HG02970 (cell line): ENCODE data around the gene PTBP1.
"Not testable (repeated sequence)": the region's sequence is repeated elsewhere in the genome, so short reads cannot be mapped to it uniquely, and the experiment has no call there.

Experiments used
- ATAC-seq: cut with Tn5 transposase; IDR thresholded peaks from one replicate; pipeline ENCODE4 v1.9.1; 2021; ENCODE audit warnings: mild to moderate bottlenecking, moderate library complexity, moderate number of reproducible peaks; ENCODE audit not compliant: unreplicated experiment, low FRiP score

The PTBP1 gene

GRCh38 chr19:850221-850978 lies 53.1 kb downstream of the PTBP1 start:
- no peak for ATAC-seq

DNA sequence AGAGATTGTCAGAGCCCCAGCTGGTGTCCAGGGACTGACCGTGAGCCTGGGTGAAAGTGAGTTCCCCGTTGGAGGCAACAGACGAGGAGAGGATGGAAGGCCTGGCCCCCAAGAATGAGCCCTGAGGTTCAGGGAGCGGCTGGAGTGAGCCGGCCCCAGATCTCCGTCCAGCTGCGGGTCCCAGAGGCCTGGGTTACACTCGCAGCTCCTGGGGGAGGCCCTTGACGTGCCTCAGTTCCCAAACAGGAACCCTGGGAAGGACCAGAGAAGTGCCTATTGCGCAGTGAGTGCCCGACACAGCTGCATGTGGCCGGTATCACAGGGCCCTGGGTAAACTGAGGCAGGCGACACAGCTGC lies 53.7 kb downstream of the PTBP1 start:
- no peak for ATAC-seq

GRCh38 chr19:852136-853013 lies 55.1 kb downstream of the PTBP1 start, which contains the start of gene ELANE:
TSS of gene ELANE (plus strand) at chr19:852303. CDS start at chr19:852329, 26 bp downstream.
- no peak for ATAC-seq

DNA sequence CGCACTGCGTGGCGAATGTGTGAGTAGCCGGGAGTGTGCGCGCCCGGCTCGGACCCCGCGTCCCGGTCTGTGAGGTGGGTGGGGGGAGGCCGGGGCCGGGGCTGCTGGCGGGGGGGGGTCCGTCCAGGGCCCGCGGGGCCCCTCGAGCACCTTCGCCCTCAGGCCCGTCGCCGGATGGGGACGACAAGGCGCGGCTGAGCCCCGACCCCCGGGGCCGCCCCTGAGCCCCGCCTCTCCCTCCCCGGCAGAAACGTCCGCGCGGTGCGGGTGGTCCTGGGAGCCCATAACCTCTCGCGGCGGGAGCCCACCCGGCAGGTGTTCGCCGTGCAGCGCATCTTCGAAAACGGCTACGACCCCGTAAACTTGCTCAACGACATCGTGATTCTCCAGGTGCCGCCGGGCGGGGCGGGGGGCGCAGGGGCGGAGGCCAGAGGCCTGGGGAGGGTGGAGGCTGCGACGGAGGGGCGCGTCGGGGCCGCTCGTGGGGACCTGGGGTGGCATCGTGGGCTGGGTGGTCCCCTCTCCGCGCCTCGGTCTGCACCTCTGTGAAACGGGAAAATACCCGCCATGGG lies 55.8 kb downstream of the PTBP1 start:
- no peak for ATAC-seq

GRCh38 chr19:853614-854220 lies 56.5 kb downstream of the PTBP1 start:
- ATAC-seq = not testable (repeated sequence)

DNA sequence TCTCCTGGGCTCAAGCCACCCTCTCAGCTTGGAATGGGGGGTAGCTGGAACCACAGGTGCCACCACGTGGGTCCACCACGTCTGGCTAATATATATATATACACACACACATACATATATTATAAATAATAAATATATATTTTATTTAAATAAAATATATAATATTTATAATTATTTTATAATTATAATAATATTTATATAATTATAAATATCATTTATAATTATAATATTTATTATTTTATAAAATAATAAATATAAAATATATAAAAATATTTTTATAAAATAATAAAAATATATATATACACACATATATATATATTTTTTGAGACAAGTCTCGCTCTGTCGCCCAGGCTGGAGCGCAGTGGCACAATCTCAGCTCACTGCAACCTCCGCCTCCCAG lies 57.3 kb downstream of the PTBP1 start:
- ATAC-seq = no peak

DNA sequence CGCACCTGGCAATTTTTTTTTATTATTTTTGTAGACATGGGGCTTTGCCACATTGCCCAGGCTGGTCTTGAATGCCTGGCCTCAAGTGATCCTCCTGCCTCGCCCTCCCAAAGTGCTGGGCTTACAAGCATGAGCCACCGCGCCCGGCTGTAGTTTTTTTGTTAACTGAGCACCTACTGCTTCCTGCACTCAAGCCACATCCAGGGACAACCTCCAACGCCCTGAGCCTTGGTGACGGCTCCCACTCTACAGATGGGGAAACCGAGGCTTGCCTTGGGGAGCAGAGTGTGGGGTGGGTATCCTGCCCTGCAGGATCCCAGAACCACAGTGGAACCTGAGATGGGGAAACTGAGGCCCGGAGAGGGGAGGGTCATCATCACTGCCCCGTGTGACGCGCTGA lies 57.9 kb downstream of the PTBP1 start:
- ATAC-seq = no peak

- ATAC-seq = no peak
Measured at GRCh38 chr19:855566-856120, 58.4 kb downstream of the PTBP1 start.

DNA sequence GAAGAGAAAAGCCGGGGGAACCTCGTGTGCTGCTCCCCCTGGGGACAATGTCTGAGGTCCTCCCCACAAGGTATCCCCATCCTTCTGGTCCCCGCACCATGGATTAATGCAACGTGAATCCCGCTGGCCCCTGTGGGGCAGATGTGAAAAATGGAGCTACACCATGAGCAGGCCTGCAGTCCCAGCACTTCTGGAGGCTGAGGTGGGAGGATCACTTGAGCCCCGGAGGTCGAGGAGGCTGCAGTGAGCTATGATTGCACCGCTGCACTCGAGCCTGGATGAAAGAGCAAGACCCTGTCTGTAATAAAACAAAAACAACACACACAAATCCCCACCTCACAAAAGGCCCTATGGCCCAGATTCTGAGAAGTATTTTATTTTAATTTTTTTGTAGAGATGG lies 61.0 kb downstream of the PTBP1 start:
- no peak for ATAC-seq

- no peak for ATAC-seq
Measured at GRCh38 chr19:858868-859843, 61.9 kb downstream of the PTBP1 start, which contains the start of gene CFD. TSS of gene CFD (plus strand) at chr19:859664. CDS start at chr19:859690, 26 bp downstream.

GRCh38 chr19:861141-861755 lies 64.0 kb downstream of the PTBP1 start:
- no peak for ATAC-seq
